Measurements from ENCODE around the gene HCRTR1. TPM values are rescaled to one million over a fixed set of nuclear protein-coding genes. Genes with fewer than 3 reads are reported as not detected.
"Not testable (repeated sequence)": the region's sequence is repeated elsewhere in the genome, so short reads cannot be mapped to it uniquely, and the experiment has no call there.

The HCRTR1 gene
- total RNA-seq, 1 experiment from 2014 or later: not detected

DNA sequence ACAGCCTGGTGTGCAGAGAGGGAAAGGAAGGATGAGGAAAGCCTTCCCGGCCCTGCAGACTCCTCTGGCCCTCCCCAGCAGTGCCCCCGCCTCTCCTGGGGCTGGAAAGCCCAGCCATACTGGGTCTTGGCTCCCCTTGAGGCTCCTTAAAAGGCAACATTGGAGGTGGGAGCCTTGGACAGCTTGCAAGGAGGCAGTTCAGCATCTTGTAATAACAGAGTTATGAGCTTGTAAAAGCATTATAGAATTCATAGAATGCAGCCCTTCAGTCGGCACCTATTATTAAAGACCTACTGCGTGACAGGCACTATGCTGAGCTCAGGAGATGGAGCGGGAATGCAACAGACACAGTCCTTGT lies 37.0 kb upstream of the HCRTR1 start:
- DNase-seq (ENCODE audit: low read depth): no peak
- in situ Hi-C loops (cut with HindIII; ENCODE audit: low pct_unique_long_range_greater_than_20kb, low sequenced_read_pairs): no loop called here

DNA sequence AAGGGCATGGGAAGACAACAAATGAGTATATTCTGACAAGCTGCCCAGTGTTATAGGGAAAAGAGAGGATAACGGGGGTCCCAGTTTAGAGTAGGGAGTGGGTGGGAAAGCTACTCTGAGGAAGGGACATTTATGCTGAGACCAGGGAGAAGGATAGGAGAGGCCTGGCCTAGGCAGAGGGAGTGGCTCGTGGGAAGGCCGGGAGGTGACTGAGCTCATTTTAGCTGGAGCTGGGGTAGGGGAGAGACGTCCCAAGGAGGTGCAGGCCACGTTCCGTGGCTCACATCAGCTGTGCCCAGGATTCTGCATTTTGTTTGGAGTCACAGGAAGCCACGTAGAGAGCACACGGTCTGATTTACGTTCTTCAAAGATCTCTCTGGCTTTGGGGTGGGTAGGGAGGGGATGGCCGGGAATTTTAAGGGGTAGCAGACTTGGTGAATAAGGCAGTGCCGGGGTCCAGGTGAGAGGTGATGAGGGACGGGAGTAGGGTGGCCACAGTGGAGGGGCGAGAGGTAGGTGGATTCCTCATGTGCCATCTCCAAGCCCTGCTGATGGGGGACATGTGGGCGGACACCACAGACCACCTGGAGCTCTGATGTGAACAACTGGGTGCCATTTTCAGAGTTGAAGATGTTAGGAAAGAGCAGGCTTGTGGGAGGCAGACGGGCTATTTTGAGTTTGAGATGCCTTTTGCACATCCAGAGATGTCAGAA lies 36.4 kb upstream of the HCRTR1 start:
- DNase-seq (ENCODE audit: low read depth): no peak
- in situ Hi-C loops (cut with HindIII; ENCODE audit: low pct_unique_long_range_greater_than_20kb, low sequenced_read_pairs): no loop called here

DNA sequence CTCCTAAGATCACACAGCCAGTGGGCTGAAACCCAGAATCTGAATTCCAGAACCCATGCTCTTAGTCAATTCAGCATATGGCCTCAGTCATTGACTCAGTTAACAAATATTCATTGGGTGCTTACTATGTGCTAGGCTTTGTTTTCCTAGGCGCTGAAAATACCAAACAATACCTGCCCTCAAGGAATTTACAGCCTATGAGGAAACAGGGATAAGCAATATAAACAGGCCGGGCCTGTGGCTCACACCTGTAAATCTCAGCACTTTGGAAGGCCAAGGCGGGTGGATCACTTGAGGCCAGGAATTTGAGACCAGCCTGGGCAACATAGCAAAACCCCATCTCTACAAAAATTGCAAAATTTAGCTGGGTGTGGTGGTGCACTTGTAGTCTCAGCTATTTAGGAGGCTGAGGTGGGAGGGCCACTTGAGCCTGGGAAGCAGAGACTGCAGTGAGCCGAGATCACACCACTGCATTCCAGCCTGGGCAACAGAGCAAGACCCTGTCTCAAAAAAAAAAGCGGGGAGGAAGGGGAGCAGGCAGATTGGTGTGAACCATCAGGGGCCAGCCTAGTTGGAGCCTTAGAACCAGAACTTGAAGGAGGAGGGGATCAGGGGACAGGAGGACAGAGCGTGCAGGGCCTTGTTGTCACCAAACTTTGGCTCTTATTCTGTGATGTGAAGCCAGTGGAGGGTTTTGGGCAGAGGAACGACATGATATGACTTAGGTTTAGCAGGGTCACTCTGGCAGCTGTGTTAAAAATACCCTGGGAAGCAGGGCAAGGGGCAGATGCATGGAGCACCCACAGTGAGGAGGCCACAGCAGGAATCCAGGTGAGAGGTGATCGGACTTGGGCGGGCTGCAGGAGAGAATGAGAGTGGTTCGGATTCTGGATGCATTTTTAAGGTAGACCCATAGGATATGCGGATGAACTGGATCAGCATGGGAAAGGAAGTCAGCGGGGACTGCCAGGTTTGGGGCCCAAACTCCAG lies 35.4 kb upstream of the HCRTR1 start:
- in situ Hi-C loops (cut with HindIII; ENCODE audit: low pct_unique_long_range_greater_than_20kb, low sequenced_read_pairs): no loop called here
- no peak for DNase-seq (ENCODE audit: low read depth)

DNA sequence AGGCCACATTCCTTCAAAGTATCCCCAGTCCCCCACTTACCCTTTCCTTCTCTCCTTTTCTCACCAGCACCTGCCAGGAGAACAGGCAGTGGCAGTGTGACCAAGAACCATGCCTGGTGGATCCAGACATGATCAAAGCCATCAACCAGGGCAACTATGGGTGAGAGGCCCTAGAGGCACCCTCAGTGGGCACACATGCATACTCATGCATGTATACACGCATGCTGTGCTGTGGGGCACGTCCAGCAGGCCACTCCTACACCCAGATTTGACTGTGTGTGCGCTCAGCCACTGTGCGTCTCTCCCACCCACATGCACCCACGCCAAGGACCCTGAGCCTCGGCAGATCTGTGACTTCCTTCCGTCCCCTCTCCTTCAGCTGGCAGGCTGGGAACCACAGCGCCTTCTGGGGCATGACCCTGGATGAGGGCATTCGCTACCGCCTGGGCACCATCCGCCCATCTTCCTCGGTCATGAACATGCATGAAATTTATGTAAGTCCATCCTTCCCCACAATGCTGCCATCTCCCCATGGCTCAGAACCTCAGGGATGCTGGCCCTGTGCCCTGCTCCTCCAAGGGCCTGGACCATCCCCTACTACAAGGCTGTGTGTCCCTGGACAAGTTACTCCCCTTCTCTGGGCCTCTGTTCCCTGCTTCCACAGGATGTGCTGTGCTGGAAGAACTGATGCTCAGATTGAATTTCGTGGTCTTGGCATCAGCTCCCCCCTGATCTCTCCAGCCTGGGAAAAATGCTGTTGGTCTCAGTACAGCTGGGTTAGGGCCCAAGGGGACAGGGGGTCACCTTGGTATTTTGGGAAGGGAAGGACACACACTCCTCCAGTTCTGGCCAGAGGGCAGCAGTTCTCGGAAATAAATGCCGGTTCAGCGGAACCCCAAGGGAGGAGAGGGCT lies 34.2 kb upstream of the HCRTR1 start:
- no peak for DNase-seq (ENCODE audit: low read depth)
- in situ Hi-C loops (cut with HindIII; ENCODE audit: low pct_unique_long_range_greater_than_20kb, low sequenced_read_pairs): no loop called here

DNA sequence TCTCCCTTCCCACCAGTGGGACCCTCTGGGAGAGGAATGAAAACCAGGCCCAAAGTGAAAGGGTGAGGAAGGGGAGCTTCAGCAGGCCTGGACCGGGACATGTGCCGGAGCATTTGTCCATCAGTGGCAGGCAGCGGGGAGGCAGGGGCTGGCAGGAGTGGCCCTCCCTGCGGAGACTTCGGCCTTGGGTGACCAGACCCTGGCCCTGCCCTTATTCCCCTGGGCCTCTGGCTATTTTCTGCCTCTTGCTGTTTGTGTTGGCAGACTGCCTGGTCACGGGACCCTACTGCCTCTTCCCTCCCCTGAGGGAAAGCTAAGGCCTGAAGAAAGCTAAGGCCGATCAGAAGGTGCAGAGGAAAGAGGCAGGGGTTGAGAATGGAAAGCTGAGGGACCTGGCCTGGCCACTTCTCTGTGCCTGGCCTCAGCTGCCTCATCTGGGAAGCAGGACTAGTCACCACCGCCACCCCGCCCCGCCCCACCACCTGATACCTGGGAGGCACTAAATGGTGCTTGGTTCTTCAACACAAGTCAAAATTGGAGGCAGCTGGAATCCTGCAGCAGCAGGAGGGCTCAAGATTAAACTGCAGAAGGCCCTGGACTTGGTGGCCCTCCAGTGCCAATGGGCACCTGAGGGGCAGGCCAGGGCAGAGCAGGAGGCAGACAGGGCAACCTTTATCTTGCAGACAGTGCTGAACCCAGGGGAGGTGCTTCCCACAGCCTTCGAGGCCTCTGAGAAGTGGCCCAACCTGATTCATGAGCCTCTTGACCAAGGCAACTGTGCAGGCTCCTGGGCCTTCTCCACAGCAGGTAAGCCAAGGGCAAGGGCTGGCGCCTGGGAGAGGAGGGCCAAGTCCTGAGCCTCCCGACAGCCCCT lies 33.3 kb upstream of the HCRTR1 start:
- peak; percentile 60 for DNase-seq (ENCODE audit: low read depth)
- in situ Hi-C loops (cut with HindIII; ENCODE audit: low pct_unique_long_range_greater_than_20kb, low sequenced_read_pairs): no loop called here

DNA sequence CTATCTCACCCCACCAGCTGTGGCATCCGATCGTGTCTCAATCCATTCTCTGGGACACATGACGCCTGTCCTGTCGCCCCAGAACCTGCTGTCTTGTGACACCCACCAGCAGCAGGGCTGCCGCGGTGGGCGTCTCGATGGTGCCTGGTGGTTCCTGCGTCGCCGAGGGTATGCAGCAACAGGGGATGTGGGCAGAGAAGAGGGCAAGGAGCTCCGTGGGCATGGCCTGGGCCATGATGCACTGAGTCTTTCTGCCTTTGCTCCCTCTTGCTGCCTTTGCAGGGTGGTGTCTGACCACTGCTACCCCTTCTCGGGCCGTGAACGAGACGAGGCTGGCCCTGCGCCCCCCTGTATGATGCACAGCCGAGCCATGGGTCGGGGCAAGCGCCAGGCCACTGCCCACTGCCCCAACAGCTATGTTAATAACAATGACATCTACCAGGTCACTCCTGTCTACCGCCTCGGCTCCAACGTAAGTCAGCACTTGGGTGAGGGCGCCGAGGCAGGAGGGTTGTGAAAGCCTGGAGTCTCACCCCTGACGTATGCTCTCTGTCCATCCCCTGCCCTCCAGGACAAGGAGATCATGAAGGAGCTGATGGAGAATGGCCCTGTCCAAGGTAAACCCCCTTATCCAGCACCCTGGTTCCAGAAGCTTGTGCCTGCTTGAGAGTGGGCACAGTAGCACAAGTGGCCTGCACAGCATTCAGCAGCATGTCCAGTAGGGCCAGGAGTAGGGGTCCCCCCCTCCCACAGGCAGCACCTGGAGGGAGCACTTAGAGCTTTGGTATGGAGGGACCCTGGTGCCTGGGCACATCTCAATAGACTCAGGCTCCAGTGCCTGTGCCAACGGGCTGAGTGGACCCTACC lies 32.4 kb upstream of the HCRTR1 start:
- in situ Hi-C loops (cut with HindIII; ENCODE audit: low pct_unique_long_range_greater_than_20kb, low sequenced_read_pairs): no loop called here
- DNase-seq (ENCODE audit: low read depth): no peak

DNA sequence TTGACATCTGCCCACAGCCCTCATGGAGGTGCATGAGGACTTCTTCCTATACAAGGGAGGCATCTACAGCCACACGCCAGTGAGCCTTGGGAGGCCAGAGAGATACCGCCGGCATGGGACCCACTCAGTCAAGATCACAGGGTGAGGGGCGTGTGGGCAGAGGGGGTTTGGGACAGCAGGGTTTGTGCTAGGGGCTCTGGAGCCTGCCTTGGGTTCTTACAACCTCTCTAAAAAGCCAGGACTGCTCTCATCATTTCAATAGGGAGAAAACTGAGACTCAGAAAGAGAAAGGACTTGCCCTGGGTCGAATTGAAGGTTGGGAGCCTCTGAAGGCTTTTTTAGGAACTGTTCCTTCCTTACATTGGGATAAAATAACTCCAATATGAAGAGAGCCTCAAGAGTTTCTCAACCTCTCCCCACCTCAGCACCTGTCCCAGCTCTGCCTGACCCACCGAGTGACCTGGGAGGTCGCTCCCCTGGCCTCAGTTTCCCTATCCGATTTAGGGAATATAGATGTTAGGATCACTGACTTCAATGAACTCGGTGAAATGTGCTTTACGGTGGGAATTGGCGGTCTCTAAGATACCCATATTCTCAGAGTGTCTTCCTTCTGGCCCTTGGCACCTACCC lies 31.6 kb upstream of the HCRTR1 start:
- no peak for DNase-seq (ENCODE audit: low read depth)
- in situ Hi-C loops (cut with HindIII; ENCODE audit: low pct_unique_long_range_greater_than_20kb, low sequenced_read_pairs): no loop called here

DNA sequence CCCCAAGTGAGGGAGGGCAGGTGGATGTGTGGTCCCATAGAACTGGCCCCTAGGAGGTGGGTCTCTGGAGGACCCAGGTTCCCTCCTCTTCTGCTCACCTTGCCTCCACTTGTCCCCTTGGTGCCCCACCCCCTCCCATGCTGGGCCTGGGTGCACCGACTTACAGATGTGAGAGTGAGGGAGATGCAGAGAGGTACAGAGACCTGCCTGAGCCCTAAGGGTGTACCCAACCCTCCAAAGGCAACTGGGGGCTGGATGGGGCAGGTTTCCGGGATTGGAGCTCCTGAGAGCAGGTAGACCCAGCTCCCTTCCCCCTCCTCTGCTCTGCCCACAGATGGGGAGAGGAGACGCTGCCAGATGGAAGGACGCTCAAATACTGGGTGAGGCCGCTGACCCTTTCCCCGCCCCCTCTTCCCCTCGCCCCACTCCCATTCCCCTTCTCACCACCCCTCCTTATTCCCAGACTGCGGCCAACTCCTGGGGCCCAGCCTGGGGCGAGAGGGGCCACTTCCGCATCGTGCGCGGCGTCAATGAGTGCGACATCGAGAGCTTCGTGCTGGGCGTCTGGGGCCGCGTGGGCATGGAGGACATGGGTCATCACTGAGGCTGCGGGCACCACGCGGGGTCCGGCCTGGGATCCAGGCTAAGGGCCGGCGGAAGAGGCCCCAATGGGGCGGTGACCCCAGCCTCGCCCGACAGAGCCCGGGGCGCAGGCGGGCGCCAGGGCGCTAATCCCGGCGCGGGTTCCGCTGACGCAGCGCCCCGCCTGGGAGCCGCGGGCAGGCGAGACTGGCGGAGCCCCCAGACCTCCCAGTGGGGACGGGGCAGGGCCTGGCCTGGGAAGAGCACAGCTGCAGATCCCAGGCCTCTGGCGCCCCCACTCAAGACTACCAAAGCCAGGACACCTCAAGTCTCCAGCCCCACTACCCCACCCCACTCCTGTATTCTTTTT lies 30.8 kb upstream of the HCRTR1 start:
- in situ Hi-C loops (cut with HindIII; ENCODE audit: low pct_unique_long_range_greater_than_20kb, low sequenced_read_pairs): no loop called here
- no peak for DNase-seq (ENCODE audit: low read depth)

DNA sequence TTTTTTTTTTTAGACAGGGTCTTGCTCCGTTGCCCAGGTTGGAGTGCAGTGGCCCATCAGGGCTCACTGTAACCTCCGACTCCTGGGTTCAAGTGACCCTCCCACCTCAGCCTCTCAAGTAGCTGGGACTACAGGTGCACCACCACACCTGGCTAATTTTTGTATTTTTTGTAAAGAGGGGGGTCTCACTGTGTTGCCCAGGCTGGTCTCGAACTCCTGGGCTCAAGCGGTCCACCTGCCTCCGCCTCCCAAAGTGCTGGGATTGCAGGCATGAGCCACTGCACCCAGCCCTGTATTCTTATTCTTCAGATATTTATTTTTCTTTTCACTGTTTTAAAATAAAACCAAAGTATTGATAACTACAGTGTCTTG lies 30.2 kb upstream of the HCRTR1 start:
- DNase-seq (ENCODE audit: low read depth); in situ Hi-C loops (cut with HindIII; ENCODE audit: low pct_unique_long_range_greater_than_20kb, low sequenced_read_pairs): not testable (repeated sequence)

DNA sequence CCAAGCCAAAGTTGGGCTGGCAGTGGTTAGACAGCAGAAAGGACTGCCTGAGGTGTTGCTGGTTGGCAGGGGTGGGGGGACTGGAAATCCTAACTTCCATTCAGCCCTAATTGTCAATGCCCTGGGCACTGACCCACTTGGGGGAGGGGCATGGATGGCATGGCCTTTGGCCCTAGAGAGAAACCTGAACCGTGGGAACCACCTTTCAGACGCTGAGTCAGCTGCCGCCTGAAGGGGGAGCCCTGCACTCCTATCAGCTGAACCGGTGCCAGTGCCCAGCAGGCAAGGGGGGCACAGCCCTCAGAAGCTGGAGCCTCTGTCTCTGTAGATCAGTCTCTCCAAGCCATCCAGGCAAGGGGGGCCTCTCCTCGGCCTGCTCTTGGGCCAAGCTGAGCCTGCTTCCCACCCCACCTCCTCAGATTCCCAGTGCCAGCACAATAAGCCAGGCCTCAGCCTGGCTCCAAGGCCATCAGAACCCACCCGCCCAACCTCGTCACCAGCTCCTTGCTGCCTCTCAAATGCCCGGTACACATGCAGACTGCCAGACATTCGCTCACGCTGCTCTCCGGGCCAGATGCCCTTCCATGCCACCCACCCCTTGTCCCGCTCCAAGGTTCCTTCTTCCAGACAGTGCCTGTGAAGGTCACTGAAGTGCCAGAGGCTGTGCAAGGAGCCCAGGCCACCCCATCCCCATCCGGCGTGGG lies 29.6 kb upstream of the HCRTR1 start:
- in situ Hi-C loops (cut with HindIII; ENCODE audit: low pct_unique_long_range_greater_than_20kb, low sequenced_read_pairs): no loop called here
- DNase-seq (ENCODE audit: low read depth): peak; percentile 65

DNA sequence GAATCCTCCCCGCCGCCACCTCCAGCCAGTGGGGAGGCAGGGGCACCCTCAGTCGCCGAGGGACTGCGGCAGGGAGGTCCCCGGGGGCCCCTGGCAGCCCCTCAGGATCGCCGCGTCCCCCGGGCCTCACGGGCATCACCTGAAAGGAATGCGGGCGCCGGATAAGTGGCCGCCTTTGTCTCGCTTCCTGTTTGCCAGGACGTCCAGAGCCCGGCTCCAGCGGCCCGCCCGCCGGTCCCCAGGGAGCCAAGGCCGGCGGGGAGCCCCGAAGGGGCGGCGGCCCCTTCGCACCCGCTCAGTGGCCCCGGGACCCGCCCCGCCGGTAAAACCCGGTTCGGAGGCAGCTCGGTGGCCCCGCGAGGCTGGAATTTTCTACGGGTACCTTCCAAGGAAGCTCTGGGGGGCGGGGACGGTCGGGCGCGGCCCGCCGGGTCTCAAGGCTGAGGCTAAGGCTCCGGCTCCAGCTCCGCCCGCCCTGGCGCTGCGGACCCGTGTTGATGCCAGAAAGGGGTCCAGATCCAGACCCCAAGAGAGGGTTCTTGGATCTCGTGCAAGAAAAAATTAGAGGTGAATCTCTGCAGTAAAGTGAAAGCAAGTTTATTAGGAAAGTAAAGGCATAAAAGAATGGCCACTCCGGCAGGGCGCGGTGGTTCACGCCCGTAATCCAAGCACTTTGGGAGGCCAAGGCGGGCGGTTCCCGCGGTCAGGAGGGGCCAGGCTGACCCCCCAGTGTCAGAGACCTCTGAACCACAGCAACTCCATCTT lies 28.6 kb upstream of the HCRTR1 start:
- in situ Hi-C loops (cut with HindIII; ENCODE audit: low pct_unique_long_range_greater_than_20kb, low sequenced_read_pairs): no loop called here
- no peak for DNase-seq (ENCODE audit: low read depth)

DNA sequence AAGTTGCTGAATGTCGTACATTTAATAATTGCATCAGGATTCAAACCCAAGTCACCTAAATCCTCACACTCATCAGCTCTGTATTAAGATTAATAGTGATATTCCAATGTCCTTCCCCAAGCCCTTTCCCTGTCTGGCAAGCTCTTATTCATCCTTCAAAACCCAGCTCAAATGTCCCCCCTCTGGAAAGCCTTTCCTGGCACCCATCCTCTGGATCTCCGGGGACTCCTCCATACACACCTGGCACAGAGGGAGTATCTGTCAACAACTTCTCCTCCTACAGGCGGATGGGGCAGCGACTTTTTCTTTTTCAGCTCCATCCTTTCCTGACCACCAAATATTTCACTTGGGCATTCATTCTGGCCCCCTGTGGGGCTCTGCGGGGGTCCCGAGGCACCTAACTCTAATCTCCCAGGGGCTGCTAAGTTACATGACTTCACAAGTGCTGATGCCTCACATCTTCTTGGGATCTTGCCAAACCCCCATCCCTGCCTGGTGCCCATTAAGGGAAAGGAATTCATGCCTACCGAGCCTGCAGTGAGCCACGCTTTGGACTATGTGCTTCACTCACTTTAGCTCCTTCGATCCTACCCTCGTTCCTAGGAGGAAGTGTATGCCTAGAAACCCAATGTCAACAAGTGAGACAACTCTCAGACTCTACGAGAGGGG lies 25.9 kb upstream of the HCRTR1 start:
- in situ Hi-C loops (cut with HindIII; ENCODE audit: low pct_unique_long_range_greater_than_20kb, low sequenced_read_pairs): no loop called here

DNA sequence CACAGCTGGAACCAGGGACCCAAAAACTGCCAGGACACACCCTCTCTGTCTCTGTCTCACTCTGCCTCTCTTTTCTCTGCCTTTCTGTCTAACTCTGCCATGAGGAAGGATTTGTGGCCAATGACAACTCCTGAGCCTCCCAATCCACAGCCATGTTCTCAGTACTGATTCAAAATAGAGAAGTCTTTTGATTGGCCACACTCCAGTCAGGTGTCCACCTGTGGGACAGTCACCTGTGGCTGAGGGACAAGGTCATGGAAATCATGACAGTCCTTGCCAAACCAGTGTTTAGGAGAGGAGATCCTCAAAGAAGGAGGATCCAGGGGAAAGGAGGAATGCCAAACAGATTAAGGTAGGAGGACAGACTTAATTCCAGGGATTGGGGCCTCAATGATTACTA lies 25.4 kb upstream of the HCRTR1 start:
- in situ Hi-C loops (cut with HindIII; ENCODE audit: low pct_unique_long_range_greater_than_20kb, low sequenced_read_pairs): no loop called here
- DNase-seq (ENCODE audit: low read depth): no peak

More for the DNA sequence above, 25.9 kb upstream of the HCRTR1 start:
- peak; percentile 71 for DNase-seq (ENCODE audit: low read depth)

Data from Caki2 (cell line).